Nephron (organoid): ENCODE measurements around the gene INO80D.
"Not testable (repeated sequence)": the region's sequence is repeated elsewhere in the genome, so short reads cannot be mapped to it uniquely, and the experiment has no call there.

Experiments
- H3K27ac Mint-ChIP-seq, 3 experiments: 2 replicates each; pipeline ENCODE4 v1.8.0; 2020; ENCODE audit warnings: mixed read lengths in 3 of 3, mild to moderate bottlenecking in 2 of 3, moderate library complexity in 1 of 3
- H3K27me3 Mint-ChIP-seq: 2 replicates; pipeline ENCODE4 v1.8.0; 2021; ENCODE audit warnings: low read depth, mild to moderate bottlenecking, moderate library complexity, mixed read lengths
- H3K36me3 Mint-ChIP-seq: 2 replicates; pipeline ENCODE4 v1.8.0; 2020; ENCODE audit warnings: low read depth, mixed read lengths
- H3K4me1 Mint-ChIP-seq: 2 replicates; pipeline ENCODE4 v1.8.0; 2020; ENCODE audit warnings: mixed read lengths
- H3K4me3 Mint-ChIP-seq, 3 experiments: 2 replicates each; pipeline ENCODE4 v1.8.0; 2020; ENCODE audit warnings: mild to moderate bottlenecking in 3 of 3, mixed read lengths in 3 of 3, moderate library complexity in 2 of 3
- H3K9me3 Mint-ChIP-seq: 2 replicates; pipeline ENCODE4 v1.8.0; 2020; ENCODE audit warnings: mixed read lengths
- TF ChIP-seq, protein P1 (sequence below), 3 experiments: fragments of 200-600 bp; sonication (generic); IDR thresholded peaks; one replicate each; pipeline ENCODE4 v1.5.0; 2021; ENCODE audit warnings: antibody characterized with exemption in 3 of 3; ENCODE audit not compliant: unreplicated experiment in 3 of 3

INO80D gene

DNA sequence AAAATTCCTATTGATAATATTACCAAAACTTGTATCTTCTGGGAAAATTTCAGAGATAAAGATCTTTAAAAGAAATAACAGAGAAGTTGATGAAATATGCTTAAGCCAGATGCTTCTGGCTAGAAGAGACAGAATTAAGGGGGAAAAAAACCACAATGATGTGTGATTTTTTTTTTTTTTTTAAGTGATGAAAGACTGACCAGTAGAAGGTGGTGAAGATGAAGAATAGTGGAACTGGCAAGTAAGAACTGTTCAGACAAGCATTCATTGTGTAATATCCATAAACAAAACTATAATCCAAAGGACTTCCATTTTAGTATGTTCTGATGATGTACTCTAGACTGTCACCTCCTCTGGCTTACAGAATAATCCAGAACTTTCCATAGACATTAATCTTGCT lies 89.8 kb downstream of the INO80D start:
- no peak overlapping the region for H3K27ac Mint-ChIP-seq
- peaks cover 30% of the 10 kb centered on the region for H3K36me3 Mint-ChIP-seq
- no peaks in the 10 kb centered on the region for H3K9me3 Mint-ChIP-seq
- TF ChIP-seq, protein P1, sequence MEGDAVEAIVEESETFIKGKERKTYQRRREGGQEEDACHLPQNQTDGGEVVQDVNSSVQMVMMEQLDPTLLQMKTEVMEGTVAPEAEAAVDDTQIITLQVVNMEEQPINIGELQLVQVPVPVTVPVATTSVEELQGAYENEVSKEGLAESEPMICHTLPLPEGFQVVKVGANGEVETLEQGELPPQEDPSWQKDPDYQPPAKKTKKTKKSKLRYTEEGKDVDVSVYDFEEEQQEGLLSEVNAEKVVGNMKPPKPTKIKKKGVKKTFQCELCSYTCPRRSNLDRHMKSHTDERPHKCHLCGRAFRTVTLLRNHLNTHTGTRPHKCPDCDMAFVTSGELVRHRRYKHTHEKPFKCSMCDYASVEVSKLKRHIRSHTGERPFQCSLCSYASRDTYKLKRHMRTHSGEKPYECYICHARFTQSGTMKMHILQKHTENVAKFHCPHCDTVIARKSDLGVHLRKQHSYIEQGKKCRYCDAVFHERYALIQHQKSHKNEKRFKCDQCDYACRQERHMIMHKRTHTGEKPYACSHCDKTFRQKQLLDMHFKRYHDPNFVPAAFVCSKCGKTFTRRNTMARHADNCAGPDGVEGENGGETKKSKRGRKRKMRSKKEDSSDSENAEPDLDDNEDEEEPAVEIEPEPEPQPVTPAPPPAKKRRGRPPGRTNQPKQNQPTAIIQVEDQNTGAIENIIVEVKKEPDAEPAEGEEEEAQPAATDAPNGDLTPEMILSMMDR (IDR thresholded peaks at IDR 0.05; ENCODE audit: unreplicated experiment in 3 of 3): no peak
- H3K4me1 Mint-ChIP-seq: peaks cover 5% of the 10 kb centered on the region
- H3K27me3 Mint-ChIP-seq: no peaks in the 10 kb centered on the region
- no peak overlapping the region for H3K4me3 Mint-ChIP-seq

DNA sequence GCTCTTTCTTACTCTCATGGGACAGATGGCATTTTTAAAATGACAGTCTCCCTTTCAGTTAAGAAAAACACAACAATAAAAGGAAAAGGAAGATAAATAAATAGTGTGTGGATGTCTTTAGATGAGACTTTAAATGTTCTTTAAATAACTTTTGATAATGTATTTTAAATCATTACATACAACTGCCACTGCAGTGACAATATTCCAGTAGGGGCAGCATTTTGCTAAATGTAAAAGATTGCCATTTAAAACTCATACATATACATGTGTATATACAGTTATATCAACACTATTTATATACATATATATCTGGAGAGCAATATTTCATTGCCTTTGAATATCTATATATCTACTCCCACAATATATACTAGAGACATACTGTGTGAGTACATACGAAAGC lies 90.7 kb downstream of the INO80D start:
- H3K4me1 Mint-ChIP-seq: peaks cover 5% of the 10 kb centered on the region
- TF ChIP-seq, protein P1 (IDR thresholded peaks at IDR 0.05; ENCODE audit: unreplicated experiment in 3 of 3): peak; percentile 13 to 36 (median 21)
- no peak overlapping the region for H3K4me3 Mint-ChIP-seq
- H3K27ac Mint-ChIP-seq: peak overlapping the region in 1 of 3 experiments; percentile 32
- peaks cover 27% of the 10 kb centered on the region for H3K36me3 Mint-ChIP-seq
- no peaks in the 10 kb centered on the region for H3K9me3 Mint-ChIP-seq
- no peaks in the 10 kb centered on the region for H3K27me3 Mint-ChIP-seq

GRCh38 chr2:205994344-205994743 lies 91.6 kb downstream of the INO80D start:
- TF ChIP-seq, protein P1 (IDR thresholded peaks at IDR 0.05; ENCODE audit: unreplicated experiment in 3 of 3): no peak

GRCh38 chr2:205990104-205990503 lies 95.9 kb downstream of the INO80D start:
- Mint-ChIP-seq H3K4me3 (no peak overlapping the region), H3K9me3 (no peaks in the 10 kb centered on the region), H3K4me1 (peaks cover 8% of the 10 kb centered on the region), H3K36me3 (peaks cover 12% of the 10 kb centered on the region), H3K27me3 (no peaks in the 10 kb centered on the region), H3K27ac (peak overlapping the region in 1 of 3 experiments; percentile 83)
- TF ChIP-seq, protein P1 (IDR thresholded peaks at IDR 0.05; ENCODE audit: unreplicated experiment in 3 of 3): no peak

More at GRCh38 chr2:205994344-205994743, 91.6 kb downstream of the INO80D start:
- no peaks in the 10 kb centered on the region for H3K9me3 Mint-ChIP-seq
- H3K27me3 Mint-ChIP-seq: no peaks in the 10 kb centered on the region
- H3K4me1 Mint-ChIP-seq: peaks cover 7% of the 10 kb centered on the region
- H3K36me3 Mint-ChIP-seq: peaks cover 22% of the 10 kb centered on the region
- H3K4me3 Mint-ChIP-seq: no peak overlapping the region
- no peak overlapping the region for H3K27ac Mint-ChIP-seq

DNA sequence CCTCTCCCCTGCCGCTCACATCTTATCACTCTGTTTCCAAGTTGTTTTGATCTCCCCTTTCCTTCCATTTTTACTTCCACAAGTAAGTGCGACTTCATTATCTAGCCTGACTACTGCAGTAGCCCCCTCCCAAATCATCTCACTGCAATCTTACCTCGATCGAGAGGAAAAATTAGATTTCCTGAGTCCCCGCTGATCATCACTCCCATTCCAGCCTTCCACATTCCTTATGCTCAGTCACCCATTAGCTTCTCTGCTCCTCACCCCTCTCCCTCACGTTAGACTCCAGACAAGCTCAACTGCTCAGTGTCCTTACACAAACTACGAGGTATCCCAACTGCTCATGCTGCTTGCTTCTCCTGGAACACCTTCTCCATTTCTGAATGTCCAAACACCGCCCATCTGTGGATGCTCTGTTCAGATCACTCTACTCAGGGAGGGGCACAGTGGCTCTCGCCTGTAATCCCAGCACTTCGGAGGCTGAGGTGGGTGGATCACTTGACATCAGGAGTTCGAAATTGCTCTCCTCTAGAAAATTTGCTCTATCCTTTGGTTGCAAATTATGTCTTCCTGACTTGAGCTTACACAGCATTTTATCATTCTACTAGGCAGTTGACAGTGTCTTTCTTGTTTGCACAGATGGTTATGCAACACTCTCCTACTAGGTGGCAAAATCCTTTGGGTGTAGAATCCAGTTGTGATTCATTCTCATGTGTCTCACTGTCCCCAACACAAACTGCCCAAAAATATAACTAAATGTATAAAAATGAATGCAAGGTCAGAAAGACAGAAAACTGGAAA lies 96.5 kb downstream of the INO80D start:
- TF ChIP-seq, protein P1 (IDR thresholded peaks at IDR 0.05; ENCODE audit: unreplicated experiment in 3 of 3): no peak
- Mint-ChIP-seq H3K4me1 (peaks cover 5% of the 10 kb centered on the region), H3K27me3 (no peaks in the 10 kb centered on the region), H3K36me3 (peaks cover 12% of the 10 kb centered on the region), H3K27ac (peak overlapping the region; percentile 74 to 83 (median 83)), H3K9me3 (no peaks in the 10 kb centered on the region), H3K4me3 (no peak overlapping the region)

GRCh38 chr2:205988681-205989080 lies 97.3 kb downstream of the INO80D start:
- not testable (repeated sequence) for H3K27me3 Mint-ChIP-seq, H3K4me1 Mint-ChIP-seq, H3K9me3 Mint-ChIP-seq, H3K36me3 Mint-ChIP-seq, H3K4me3 Mint-ChIP-seq
- peak overlapping the region; percentile 74 to 83 (median 83) for H3K27ac Mint-ChIP-seq
